Measurements from ENCODE around the gene NTSR1.

NTSR1 gene

DNA sequence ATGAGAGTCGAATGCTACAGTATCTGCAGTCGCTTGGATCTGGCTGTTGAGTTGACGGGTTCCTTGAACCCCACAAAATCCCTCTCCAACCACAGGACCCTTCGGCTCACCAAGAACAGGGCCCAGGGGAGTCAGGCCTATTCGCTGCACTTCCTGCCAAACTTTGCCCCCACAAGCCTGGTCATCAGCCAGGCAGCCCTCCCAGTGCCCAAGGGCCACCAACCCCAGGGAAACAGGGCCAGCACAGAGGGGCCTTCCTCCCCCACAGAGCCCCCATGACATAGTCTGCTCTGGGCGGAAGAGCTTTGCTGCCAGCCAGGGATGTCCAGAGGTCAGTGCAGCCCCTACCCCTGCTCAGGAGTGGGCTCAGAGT lies 53.1 kb downstream of the NTSR1 start:
- no peak for DNase-seq

DNA sequence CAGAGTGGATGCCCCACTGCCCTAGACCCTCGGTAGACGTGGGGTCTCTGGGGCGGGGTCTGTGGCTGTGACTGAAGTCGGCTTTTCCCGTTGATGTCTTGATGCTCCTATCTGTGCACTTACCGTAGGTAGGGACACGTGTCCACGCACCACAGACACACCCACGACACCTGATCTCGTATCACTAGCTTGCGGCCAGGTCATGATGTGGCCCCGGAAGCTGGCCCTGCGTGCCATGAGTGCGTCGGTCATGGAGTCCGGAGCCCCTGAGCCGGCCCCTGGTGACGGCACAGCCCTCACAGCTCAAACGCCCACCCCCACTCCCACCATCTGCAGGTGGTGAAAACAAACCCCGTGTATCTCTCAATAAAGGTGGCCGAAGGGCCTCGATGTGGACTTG lies 53.7 kb downstream of the NTSR1 start:
- DNase-seq, result no peak

- no peak for DNase-seq
Measured at GRCh38 chr20:62762801-62763368, 54.2 kb downstream of the NTSR1 start.

DNA sequence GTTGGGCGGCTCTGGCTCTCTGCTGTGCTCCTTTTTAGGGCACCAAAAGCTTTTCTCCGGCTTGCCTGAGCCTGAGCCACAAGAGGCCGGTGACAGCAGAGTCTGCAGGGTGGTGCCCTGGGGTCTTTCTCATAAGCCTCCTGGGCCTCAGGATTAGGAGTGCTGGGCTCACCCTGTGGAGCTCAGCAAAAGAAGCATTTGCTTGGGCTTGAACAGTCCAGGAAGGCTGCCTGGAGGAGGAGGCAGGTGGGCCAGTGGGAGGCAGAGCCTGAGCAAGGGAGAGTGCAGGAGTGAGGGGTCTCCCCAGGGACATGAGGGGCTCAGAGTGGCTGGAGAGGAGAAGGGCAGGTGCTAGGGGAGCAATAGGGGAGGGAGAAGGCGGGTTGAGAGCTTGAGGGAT lies 54.8 kb downstream of the NTSR1 start:
- no peak for DNase-seq

- no peak for DNase-seq
Measured at GRCh38 chr20:62764156-62764935, 55.7 kb downstream of the NTSR1 start.

GRCh38 chr20:62765021-62765420 lies 56.4 kb downstream of the NTSR1 start:
- DNase-seq, result no peak

DNA sequence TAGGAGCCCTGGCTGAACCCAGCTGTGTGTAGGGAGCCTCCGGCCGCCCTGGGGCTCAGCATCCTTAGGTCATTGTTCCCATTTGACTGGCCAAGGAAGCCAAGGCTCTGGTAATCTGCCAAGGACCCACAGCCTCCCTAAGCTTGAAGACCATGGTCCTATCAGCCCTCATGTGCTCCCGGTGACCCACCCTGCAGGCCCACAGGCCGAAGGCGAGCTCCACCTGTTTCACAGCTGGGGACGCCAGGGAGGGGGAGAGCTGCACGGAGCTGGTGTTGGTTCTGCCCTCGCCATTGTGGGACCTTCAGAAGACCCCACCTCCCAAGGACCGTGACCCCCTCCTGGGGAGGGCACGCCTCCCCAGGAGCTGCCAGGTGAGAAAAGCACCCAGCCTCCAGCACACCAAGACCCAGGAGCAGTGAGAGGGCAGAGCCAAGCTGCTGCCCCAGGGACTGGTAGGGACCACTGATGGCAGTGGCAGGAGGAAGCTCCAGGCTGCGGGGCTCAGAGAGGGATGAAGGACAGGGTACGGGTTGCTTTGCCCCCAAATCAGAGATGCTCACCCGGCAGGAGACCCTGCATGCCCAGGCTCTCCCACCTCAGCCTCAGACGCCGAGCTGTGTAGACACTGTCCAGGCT lies 56.9 kb downstream of the NTSR1 start:
- DNase-seq, result no peak

- no peak for DNase-seq
Measured at GRCh38 chr20:62766071-62766450, 57.4 kb downstream of the NTSR1 start.

DNA sequence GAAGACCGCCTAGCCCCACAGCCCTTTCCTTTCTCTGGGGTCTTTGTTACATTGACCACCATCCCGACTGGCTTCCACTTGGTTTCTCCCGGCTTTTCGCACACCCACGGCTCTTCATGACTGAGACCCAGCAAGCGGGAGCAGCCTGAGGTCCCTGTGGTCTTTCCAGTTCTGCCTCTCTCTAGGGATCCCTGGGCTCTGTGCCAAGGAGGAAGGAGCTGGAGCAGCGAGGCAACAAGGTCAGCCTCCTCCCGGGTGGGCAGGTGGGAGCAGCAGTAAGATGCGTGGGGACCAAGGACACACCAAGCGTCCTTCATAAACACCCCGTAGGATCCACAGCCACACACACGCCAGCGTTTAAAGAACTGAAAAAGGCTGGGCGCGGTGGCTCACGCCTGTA lies 58.1 kb downstream of the NTSR1 start:
- no peak for DNase-seq

DNA sequence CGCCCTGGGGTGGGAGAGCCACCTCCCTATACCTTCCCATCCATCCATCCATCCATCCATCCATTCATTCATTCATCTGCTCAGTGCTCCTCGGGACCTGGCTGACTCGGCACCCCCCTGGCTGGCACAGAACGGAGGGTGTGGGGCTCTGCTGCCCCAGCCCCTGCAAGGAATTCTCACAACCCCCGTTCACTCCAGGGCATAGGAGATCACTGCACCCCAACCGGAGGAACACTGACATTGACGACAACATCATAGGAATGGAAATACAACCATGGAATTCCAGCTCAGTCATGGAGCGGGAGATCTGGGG lies 59.6 kb downstream of the NTSR1 start:
- DNase-seq, result no peak

DNA sequence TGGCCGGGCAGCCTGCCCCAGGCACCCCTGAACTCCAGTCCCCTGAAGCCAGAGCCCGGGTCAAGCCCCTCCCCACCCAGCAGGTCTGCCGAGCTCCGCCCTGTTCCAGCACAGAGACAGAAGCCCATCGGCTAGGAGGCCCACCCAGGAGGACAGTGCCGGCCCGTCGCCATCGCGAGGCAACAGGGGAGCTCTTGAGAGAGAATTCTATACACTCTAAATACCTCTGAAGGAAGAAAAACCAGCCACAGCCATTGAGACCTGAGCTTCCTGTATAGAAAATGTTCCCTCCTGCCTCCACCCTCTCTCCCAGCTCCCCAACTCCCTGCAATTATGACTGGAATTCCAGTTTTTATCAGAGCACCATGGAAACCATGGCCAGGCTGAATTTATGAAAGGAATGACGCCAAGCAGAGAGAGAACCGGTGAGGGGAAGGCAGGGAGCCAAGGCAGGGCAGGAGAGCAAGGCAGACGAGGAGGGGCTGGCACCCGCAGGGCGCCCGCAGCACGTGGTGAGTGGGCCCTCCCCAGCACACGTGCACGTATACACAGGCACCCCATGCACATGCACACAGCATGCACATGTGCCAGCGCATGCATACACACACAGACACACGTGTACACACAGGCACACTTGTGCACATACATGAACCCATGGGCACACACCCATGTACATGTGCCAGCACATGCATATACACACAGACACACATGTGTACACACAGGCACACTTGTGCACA lies 60.1 kb downstream of the NTSR1 start:
- no peak for DNase-seq

DNA sequence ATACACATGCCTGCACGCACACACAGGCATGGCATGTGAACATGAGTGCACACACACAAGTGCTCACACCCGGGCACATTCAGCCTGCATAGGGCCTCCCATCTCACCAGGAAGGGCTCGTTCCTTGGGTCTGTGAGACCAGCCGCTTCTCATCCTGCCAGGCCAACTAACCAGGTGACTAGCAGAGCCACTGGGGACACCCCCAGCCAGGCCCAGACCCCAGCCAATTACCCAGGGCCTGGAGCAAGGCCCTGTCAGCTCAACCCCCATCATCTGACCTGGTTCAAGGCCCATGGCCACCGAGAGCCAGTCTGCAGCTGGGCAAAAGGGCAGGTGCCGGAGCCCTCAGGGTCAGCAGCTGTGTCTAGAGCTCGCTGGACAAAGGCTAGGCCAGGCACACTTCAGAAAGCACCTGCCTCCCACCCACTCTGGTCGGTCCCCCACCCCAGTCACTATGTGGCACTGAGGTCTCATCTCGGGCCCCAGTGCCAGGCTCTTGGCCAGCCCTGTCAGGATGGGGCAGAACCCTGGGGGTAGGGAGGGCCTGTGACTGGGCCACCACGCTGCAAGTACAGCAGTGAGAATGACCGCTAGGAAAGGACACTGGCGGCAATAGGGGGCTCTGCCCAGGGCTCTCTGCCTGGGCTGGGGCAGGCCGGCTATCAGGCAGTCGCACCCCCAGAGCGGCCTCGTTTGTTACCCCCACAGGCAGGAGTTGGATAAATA lies 60.9 kb downstream of the NTSR1 start:
- no peak for DNase-seq

DNA sequence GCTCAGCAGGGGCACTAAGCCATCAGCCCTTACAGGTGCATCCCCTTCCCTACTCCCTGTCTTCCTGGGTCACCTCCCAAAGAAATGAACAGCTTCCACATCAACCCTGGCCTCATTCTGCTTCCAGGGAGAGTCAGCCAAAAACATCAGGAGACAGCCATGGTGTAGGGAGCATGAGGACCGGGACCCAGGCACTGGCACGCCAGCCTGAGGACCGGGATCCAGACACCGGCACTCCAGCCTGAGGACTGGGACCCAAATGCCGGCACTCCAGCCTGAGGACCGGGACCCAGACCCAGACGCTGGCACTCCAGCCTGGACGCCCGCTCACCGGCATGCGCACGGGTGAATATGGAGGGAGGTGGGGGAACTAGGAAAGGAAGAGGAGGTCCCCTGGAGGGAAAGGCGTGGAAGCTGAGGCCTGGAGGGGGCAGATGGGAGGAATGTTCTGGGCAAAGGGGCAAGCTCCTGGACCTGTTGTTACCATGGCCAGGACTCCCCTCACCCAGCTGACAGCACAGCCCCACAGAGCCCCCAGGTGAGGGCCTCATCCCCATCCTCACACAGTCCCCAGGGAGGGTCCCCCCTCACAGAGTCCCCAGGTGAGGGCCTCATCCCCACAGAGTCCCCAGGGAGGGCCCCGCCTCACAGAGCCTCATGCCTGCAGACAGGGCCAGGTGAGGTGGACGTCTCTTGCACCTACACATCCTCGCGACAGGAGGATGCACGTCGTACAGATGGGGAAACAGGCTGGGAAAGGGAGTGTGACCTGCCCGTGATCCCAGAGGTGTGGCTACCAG lies 61.7 kb downstream of the NTSR1 start:
- DNase-seq, result no peak

- no peak for DNase-seq
Measured at GRCh38 chr20:62770916-62771315, 62.3 kb downstream of the NTSR1 start.

GRCh38 chr20:62771396-62772102 lies 62.9 kb downstream of the NTSR1 start:
- no peak for DNase-seq

GRCh38 chr20:62772103-62772611 lies 63.5 kb downstream of the NTSR1 start:
- DNase-seq, result no peak

- no peak for DNase-seq
Measured at GRCh38 chr20:62772619-62772989, 64.0 kb downstream of the NTSR1 start.

DNA sequence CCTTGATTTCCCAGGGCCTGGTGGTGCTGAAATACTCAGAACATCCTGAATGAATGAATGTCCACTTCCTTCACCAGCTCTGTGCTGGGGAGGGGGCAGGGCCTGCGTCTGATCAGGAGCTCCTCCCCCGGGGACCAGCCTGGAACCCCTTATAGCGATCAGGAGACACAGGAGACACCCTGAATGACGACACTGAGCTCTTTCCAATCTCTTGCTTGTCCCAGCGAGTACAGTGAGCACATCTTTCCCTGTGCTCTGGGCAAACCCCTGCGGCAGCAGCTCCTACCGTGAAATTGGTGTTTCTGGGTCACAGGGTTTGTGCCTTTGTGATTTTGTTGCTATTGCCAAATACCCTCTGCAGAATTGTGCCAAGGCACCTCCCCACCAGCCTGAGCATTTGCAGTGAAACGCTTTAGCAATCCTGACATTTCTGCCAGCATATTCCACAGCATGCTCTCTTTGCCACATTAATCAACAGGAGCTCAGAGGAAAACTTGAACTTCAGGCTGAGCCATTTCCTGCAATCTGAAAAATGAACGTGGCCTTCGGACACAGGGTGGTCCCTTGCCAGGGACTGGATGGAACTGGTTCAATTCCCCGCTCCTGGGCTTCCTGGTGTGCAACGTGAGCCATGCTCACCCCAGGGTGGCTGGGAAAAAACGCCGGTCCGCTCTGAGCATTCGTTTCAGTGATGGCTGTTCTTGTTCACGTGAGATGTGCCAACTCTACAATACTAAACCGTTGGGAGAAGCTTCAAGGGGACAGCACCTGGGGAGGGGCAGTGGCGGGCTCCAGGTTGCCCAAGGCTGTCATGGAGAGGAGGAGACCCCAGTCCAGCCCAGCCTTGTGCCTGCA lies 64.6 kb downstream of the NTSR1 start:
- no peak for DNase-seq

DNA sequence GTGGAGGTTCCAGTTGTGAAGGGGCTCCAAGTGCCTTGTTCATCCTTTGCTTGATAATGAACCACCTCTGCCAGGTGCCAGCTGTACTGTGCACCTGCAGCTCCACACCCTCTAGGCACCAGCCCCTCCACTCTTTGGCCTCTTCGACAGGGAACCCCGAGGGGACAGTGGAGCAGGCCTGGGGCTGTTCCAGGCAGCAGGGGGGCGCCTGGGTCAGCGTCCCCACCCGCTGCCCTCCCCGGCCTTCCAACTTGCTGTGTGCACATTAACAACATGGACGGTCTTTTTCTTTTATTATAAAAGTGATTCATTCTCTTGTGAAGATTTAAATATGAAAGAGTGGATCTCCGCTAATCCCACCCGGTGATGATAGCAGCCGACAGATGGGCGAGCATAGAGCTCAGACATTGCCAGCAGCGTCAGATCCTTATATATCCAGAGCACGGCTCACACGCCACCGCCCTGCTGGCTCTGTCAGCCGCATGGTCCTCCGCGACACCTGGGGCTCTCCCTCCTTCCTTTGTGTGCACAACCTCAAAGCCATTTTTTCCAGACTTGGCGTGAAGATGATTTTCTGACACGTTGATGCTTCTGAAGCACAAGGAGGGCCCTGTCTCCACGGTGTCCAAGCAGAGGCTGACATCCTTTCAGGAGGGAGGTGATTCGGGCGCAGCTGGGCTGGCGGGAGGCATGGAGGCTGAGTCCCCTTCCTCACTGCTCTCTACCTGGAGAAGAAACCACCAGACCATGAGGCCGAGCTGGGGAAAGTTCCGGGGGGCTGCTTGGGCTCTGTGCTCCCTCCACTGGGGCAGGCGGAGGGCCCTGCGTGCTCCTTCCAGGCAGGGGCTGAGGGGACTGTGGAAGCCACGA lies 65.4 kb downstream of the NTSR1 start:
- no peak for DNase-seq

DNA sequence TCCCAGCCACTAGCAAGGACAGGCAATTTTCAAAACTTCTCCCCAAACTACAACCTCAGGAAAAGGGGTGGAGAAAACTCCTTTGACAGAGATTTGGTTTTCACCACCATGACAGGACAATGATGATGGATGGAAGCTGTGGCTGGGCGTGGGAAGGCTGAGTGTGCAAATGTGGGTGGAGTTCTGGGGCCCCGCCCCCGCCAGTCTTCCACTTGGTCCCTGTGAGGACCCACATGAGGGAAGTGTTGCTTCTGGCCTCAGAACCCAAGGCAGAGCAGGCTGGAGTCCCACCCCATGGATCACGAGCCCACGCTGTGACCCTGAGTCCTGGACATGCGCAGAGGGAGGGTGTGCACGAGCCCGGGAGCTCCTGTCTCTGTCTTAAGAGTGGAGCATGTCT lies 66.1 kb downstream of the NTSR1 start:
- DNase-seq, result no peak
